Measurements from ENCODE around the gene CRTC2. TPM values are rescaled to one million over a fixed set of nuclear protein-coding genes. Genes with fewer than 3 reads are reported as not detected.

Gene CRTC2
- total RNA-seq, 2 donors from 2014 or later: 26.9 to 40.7 TPM

GRCh38 chr1:153995202-153995601, 36.8 kb upstream of the CRTC2 start:
- Histone ChIP-seq H3K9ac (ENCODE audit: low read depth in 2 of 2, low read length in 2 of 2) (no peak overlapping the region), H3K27me3 (no peaks in the 10 kb centered on the region), H3K27ac (no peak overlapping the region), H3K36me3 (no peaks in the 10 kb centered on the region), H3K9me3 (no peaks in the 10 kb centered on the region), H3K4me3 (no peak overlapping the region), H3K4me1 (peaks cover 4% of the 10 kb centered on the region)
- no peak for TF ChIP-seq CTCF (IDR thresholded peaks at IDR 0.05)
- intact Hi-C loops (cut with DNase I): no loop called here
- no peak for DNase-seq

GRCh38 chr1:153991806-153992205, 33.4 kb upstream of the CRTC2 start:
- Histone ChIP-seq H3K9ac (ENCODE audit: low read depth in 2 of 2, low read length in 2 of 2) (peak overlapping the region; percentile 82 to 98), H3K4me3 (peak overlapping the region; percentile 87)
- TF ChIP-seq CTCF (IDR thresholded peaks at IDR 0.05): no peak

GRCh38 chr1:153991151-153991630, 32.8 kb upstream of the CRTC2 start:
- no peak for TF ChIP-seq CTCF (IDR thresholded peaks at IDR 0.05)
- Histone ChIP-seq H3K9me3 (no peaks in the 10 kb centered on the region), H3K4me1 (peaks cover 4% of the 10 kb centered on the region), H3K9ac (ENCODE audit: low read depth in 2 of 2, low read length in 2 of 2) (peak overlapping the region; percentile 82 to 98), H3K27ac (peak overlapping the region; percentile 81), H3K4me3 (peak overlapping the region; percentile 87), H3K36me3 (no peaks in the 10 kb centered on the region), H3K27me3 (no peaks in the 10 kb centered on the region)
- intact Hi-C loops (cut with DNase I): no loop called here
- no peak for DNase-seq

More at GRCh38 chr1:153991806-153992205, 33.4 kb upstream of the CRTC2 start:
- Histone ChIP-seq H3K9me3 (no peaks in the 10 kb centered on the region), H3K27me3 (no peaks in the 10 kb centered on the region), H3K27ac (no peak overlapping the region), H3K36me3 (no peaks in the 10 kb centered on the region), H3K4me1 (peaks cover 4% of the 10 kb centered on the region)
- DNase-seq: no peak
- intact Hi-C loops (cut with DNase I): no loop called here

GRCh38 chr1:153990468-153991150, 32.2 kb upstream of the CRTC2 start, which contains the start of gene RPS27:
TSS of gene RPS27 (plus strand) at chr1:153990762. CDS start at chr1:153990797, 35 bp downstream.
- peak; percentile 94 for DNase-seq
- Histone ChIP-seq H3K4me1 (peaks cover 4% of the 10 kb centered on the region), H3K9me3 (no peaks in the 10 kb centered on the region), H3K4me3 (peak within 1 kb of the TSS; percentile 87), H3K9ac (ENCODE audit: low read depth in 2 of 2, low read length in 2 of 2) (peak within 1 kb of the TSS; percentile 82 to 98), H3K27me3 (no peaks in the 10 kb centered on the region), H3K36me3 (no peaks in the 10 kb centered on the region), H3K27ac (peak within 1 kb of the TSS; percentile 81)
- no peak for TF ChIP-seq CTCF (IDR thresholded peaks at IDR 0.05)
- intact Hi-C loops (cut with DNase I): no loop called here

- Histone ChIP-seq H3K36me3 (no peaks in the 10 kb centered on the region), H3K27ac (peak overlapping the region; percentile 63), H3K4me3 (no peak overlapping the region), H3K27me3 (no peaks in the 10 kb centered on the region), H3K9me3 (no peaks in the 10 kb centered on the region), H3K9ac (ENCODE audit: low read depth in 2 of 2, low read length in 2 of 2) (no peak overlapping the region), H3K4me1 (peaks cover 11% of the 10 kb centered on the region)
- intact Hi-C loops (cut with DNase I): loop anchor here (2.0 to 10.0 kb wide), 4 partner anchors 65 to 313 kb away; partner anchors contain the start of genes GATAD2B, ILF2 and NPR1
- TF ChIP-seq CTCF (IDR thresholded peaks at IDR 0.05): no peak
- DNase-seq: no peak
Measured at GRCh38 chr1:153987621-153988020, 29.2 kb upstream of the CRTC2 start.

Data from colonic mucosa (tissue), 4 donors.